Activated naive CD4-positive, alpha-beta T cell treated with anti-CD3 and anti-CD28 coated beads for 36 hours (primary cell): ENCODE results near the gene SLX9. TPM values are rescaled to one million over a fixed set of nuclear protein-coding genes. Genes with fewer than 3 reads are reported as not detected.

Experiments
- CTCF ChIA-PET: fragments of 350-600 bp; sonication (Branson Sonifier 250); formaldehyde crosslinking; loops from one replicate; lab custom pipeline; 2021; ENCODE audit warnings: antibody characterized with exemption; lab: Charles Lee
- DNase-seq: peaks from one replicate; pipeline ENCODE4 v3.0.0-alpha.2; 2020
- H3K27ac Mint-ChIP-seq: one replicate; pipeline ENCODE4 v1.8.0; 2021; ENCODE audit warnings: mild to moderate bottlenecking, mixed read lengths
- H3K27me3 Mint-ChIP-seq: one replicate; pipeline ENCODE4 v1.8.0; 2021; ENCODE audit warnings: low read depth, mixed read lengths
- H3K36me3 Mint-ChIP-seq: one replicate; pipeline ENCODE4 v1.8.0; 2021; ENCODE audit warnings: low read depth, mixed read lengths
- H3K4me1 Mint-ChIP-seq: one replicate; pipeline ENCODE4 v1.8.0; 2021; ENCODE audit warnings: low read depth, mixed read lengths
- H3K4me3 Mint-ChIP-seq: one replicate; pipeline ENCODE4 v1.8.0; 2021; ENCODE audit warnings: mild to moderate bottlenecking, moderate library complexity, mixed read lengths
- H3K9me3 Mint-ChIP-seq: one replicate; pipeline ENCODE4 v1.8.0; 2021; ENCODE audit warnings: mixed read lengths
- intact Hi-C: fragments of 100-400 bp; cut with micrococcal nuclease; formaldehyde crosslinking; loops from one replicate; pipeline ENCODE4 v1.15.1; 2023
- total RNA-seq, 2 experiments: library from RNA; stranded (reverse); gene quantifications; one replicate each; pipeline ENCODE4 v1.2.3, GENCODE V29; 2021

SLX9 gene
- total RNA-seq, 2 experiments from 2014 or later: 61.8 to 63.4 TPM

DNA sequence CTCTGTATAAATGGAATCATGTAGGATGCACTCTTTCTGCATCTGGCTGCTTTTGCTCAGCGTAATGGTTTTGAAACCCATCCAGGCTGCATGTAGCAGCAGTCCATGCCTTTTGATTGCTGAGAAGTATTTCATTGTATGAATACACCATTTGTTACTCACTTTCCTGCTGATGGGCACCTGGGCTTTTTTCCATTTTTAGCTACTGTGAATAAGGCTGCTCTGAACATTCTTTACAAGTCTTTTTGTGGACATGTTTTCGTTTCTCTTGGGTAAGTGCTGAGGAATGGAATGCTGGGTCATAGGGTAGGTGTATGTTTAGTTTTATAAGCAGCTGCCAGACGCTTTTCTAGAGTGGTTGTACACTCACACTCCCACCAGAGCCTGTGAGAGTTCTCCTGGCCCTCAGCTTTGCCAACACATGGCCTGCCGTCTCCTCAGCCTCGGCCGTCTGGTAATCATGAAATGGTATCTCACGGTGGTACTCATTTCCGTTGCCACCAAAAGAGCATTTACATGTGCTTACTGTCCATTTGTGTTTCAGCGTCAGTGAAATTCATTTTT is 22.7 kb downstream of the SLX9 start:
- intact Hi-C loops: no loop called here
- CTCF ChIA-PET: interaction anchor here (0.6 to 2.3 kb wide), 4 partner anchors 13 to 178 kb away, joined by 3 to 15 read pairs (median 6); no protein-coding TSS in a partner anchor
- peaks cover 32% of the 10 kb centered on the region for H3K4me1 Mint-ChIP-seq
- H3K27me3 Mint-ChIP-seq: no peaks in the 10 kb centered on the region
- DNase-seq: no peak
- no peak overlapping the region for H3K4me3 Mint-ChIP-seq
- H3K36me3 Mint-ChIP-seq: peaks cover 15% of the 10 kb centered on the region
- H3K9me3 Mint-ChIP-seq: no peaks in the 10 kb centered on the region
- H3K27ac Mint-ChIP-seq: no peak overlapping the region

DNA sequence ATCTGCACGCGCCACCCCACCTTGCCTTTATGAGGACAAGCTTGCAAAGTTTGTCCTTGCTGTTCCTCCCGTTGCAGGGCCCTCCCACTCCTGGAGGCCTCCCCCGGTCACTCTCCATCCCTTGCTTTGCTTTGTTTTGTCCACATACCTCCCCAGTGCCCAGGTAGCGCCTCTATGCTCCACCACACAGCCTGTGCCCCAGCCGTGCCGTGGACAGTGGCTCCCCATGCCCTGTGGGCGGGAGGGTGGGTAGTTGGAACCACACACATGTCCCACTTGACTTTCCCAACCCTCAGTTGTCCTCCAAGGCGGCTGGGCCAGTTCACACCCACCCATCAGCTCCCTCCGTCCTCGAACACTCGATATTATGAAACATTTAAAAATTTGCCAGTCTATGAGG is 24.6 kb downstream of the SLX9 start:
- Mint-ChIP-seq H3K9me3 (no peaks in the 10 kb centered on the region), H3K36me3 (peaks cover 17% of the 10 kb centered on the region), H3K27ac (no peak overlapping the region), H3K4me3 (no peak overlapping the region), H3K4me1 (peaks cover 39% of the 10 kb centered on the region), H3K27me3 (no peaks in the 10 kb centered on the region)
- no peak for DNase-seq
- intact Hi-C loops: no loop called here
- CTCF ChIA-PET: interaction anchor here (0.7 to 2.4 kb wide), 7 partner anchors 12 to 174 kb away, joined by 3 to 15 read pairs (median 6); no protein-coding TSS in a partner anchor

DNA sequence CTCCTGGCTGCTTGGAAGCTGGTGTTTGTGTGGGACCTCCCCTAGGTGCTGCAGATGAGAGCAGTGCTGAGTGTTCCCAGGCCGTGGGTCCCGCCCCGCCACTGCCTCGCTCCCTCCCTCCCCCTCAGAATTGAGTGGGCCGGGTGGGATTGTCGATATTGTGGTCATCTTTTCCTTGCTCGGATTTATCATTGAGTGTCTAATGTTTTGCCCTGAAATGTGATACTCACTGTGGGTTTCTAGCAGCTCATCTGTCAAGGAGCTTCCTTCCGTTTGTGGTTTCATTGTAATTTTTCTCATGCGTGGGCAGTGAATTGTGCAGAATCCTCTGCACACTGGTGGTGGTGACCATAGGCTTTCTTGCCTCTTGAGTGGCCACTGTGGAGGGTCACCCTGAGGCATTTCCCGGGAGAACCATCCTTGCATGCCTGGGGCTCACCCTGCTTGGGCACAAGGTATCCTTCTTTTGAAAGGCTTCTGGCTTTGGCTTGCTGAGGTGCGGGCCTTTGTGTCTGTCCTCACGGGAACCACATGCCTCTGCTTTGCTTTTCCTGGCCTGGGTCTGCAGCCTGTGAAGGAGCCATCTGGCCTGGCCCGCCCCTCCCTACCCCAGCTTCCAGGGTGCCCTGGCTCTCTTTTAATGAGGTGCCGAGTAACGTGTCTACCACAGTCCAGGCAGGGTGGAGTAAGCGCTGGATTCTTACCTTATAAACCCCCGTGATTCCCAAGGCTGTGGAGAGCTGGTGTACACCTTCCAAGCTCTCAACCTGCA is 25.6 kb downstream of the SLX9 start:
- Mint-ChIP-seq H3K27ac (no peak overlapping the region), H3K9me3 (no peaks in the 10 kb centered on the region), H3K4me3 (no peak overlapping the region), H3K27me3 (no peaks in the 10 kb centered on the region), H3K4me1 (peaks cover 42% of the 10 kb centered on the region), H3K36me3 (peaks cover 18% of the 10 kb centered on the region)
- intact Hi-C loops: no loop called here
- CTCF ChIA-PET: interaction anchor here (0.7 to 2.4 kb wide), 5 partner anchors 16 to 173 kb away, joined by 4 to 12 read pairs (median 4); no protein-coding TSS in a partner anchor
- DNase-seq: peak; percentile 27

DNA sequence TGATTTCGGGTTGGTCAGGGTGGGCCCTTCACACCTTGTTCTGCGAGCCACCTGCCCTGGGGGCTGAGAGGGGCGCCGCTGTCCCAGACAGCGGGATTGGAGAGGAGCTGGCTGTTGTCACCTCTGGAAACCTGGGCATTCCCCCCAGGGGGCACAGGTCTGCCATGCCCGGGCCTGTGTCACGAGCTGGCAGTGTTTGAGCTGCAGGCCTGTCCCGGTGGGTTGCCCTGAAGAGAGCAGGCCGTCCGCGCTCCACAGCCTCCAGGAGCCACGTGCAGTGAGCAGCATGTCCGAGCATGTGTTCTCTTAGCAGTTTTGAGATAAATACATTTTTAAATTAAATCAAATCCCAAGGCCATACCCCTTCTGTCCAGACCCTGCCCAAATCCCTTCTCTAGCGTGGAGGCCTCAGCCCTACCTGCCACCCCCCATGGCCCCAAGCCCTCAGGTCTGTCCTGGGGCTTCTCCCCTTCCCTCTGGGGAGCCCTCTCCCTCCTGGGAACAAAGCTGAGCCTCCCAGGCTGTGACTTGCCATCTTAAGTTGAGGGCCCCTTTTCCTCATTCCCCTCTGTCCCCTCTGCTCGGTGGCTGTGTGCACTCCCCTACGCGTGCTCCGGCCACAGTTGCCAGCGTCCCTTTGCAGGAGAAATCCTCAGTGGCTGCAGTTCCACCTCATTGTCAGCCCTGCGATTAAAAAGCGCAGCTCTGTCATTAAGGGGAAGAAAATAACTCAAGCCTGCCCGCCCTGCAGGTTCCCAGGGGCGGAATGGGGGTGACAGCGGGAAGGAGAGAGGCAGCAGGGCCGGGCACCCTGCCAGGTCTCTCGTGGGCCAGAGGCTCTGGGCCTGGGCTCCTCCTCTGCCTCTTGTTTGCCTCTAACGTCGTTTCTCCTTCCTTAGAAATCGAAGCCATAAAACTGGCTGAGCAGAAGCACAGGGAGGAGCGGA is 26.6 kb downstream of the SLX9 start:
- Mint-ChIP-seq H3K27me3 (no peaks in the 10 kb centered on the region), H3K9me3 (no peaks in the 10 kb centered on the region), H3K36me3 (peaks cover 10% of the 10 kb centered on the region), H3K27ac (no peak overlapping the region), H3K4me3 (no peak overlapping the region), H3K4me1 (peaks cover 41% of the 10 kb centered on the region)
- CTCF ChIA-PET: interaction anchor here (0.9 to 2.1 kb wide), 3 partner anchors 17 to 172 kb away, joined by 4 to 8 read pairs (median 7); no protein-coding TSS in a partner anchor
- no peak for DNase-seq
- intact Hi-C loops: no loop called here

DNA sequence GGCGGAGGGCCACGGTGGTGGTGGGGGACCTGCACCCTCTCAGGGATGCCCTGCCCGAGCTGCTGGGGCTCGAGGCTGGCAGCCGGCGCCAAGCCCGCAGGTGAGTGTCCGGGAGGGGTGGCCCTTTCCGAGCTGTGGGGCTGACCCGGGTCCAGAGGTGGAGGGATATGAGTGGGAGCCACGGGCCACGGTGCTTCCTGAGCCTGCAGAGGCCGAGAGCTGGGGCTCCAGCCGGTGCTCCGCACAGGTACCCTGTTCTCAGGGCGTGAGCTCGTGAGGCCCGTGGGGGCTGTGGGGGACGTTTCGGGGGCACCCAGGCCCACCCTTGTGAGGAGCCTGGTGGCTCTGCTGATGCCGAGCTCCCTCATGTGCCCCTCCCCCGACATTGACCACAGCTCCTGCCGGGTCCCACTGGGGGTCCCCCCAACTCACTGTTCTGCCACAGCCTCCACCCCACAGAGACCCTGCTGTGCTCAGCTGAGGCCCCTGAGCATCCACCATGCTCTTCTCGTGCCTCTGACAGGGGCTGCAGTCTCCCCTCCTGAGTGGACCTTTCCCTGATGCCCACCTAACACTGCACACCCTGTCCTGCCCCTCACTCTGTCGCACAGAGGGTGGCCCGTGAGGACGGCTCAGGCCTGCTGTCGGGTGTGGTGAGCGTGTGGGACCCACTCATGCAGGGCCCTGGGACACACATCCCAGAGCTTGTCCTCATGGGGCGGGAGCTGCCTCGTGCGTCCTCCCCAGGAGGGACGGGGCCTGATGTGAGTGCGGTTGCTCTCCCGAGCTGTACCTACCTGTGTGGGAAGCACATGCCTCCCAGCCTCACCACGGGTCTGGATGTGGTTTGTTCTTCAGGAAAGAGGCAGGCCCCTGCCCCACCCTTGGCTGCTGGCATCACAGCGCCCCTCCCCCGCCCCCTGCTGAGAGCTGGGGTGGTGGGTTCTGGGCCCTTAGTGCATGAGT is 27.5 kb downstream of the SLX9 start:
- DNase-seq: no peak
- H3K9me3 Mint-ChIP-seq: no peaks in the 10 kb centered on the region
- H3K4me3 Mint-ChIP-seq: no peak overlapping the region
- no peak overlapping the region for H3K27ac Mint-ChIP-seq
- intact Hi-C loops: no loop called here
- no peaks in the 10 kb centered on the region for H3K27me3 Mint-ChIP-seq
- H3K36me3 Mint-ChIP-seq: peaks cover 13% of the 10 kb centered on the region
- peaks cover 41% of the 10 kb centered on the region for H3K4me1 Mint-ChIP-seq
- CTCF ChIA-PET: interaction anchor here (0.6 to 1.8 kb wide), 2 partner anchors 162 to 171 kb away, joined by 3 to 7 read pairs; no protein-coding TSS in a partner anchor

DNA sequence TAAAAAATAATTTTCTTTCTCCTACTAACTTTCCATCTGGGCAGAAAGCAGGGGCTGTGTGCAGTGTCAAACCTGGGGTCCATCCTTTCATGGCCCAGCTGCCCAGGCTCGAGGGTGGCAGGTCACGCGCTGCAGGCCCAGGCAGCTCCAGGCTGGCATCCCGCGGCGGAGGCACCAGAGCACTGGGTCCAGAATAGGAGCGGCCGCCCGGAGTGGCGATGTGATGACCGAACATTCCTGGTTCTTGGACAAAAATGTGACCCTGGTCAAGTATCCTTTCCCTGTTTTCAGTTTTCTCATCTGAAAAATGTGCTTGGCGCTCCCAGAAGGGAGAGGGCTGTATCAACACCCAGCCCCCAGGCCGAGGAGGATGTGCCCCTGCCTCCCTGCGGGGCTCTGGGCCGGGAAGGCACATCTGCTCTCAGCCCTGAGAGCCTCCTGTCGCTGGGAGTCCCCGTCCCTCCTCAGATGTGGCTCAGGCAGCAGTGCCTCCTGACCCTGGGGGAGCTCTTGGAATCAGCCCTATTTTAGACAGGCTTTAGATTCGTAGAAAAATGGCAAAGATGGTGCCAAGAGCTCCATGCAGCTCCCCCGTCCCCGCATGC is 29.3 kb downstream of the SLX9 start:
- no peaks in the 10 kb centered on the region for H3K9me3 Mint-ChIP-seq
- no peak overlapping the region for H3K4me3 Mint-ChIP-seq
- peaks cover 35% of the 10 kb centered on the region for H3K4me1 Mint-ChIP-seq
- H3K36me3 Mint-ChIP-seq: peaks cover 8% of the 10 kb centered on the region
- no peak overlapping the region for H3K27ac Mint-ChIP-seq
- H3K27me3 Mint-ChIP-seq: no peaks in the 10 kb centered on the region
- DNase-seq: no peak
- CTCF ChIA-PET: interaction anchor here (1.7 kb wide), 1 partner anchor 169 kb away, joined by 6 read pairs; no protein-coding TSS in a partner anchor
- intact Hi-C loops: no loop called here

DNA sequence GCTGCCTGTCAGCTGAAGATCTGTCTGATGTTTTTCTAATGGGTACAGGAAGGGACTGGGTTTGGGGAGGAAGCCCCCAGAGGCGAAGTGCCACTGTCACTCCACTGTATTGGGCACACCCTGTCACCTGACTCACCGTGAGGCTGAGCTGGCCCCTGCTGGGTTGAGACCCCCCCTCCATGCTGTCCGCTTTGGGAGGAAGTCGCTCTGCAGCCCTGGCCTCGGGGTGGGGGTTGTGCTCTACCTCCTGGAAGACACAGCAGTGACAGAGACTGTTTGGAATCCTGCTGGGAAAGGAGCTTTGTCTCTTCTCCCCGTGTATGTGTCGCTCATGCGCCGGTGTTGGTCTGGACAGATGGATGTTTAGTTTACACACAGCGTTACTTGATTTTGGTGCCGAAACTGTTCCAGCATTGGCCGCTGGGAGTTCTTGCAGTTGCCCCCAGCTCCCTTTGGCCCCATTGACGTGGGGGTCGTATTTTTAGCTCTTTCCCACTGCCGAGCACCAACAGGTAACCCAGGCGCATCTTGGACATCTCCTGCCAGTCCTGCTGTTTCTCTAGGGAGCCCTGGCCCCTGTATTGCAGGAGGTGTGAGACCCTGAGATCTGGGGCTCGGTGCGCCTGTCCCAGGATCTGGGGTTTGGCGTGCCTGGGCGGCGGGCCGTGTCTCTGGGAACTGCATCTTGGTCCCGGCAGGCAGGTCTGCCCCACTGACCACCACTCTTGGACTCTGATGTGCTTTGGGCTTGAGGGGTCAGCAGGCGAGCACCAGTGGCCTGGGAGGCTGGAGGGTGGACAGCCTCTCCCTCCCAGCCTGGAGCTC is 30.3 kb downstream of the SLX9 start:
- Mint-ChIP-seq H3K27ac (peak overlapping the region; percentile 15), H3K9me3 (no peaks in the 10 kb centered on the region), H3K4me3 (no peak overlapping the region), H3K4me1 (peaks cover 25% of the 10 kb centered on the region), H3K36me3 (peaks cover 10% of the 10 kb centered on the region), H3K27me3 (no peaks in the 10 kb centered on the region)
- DNase-seq: no peak
- intact Hi-C loops: no loop called here
- CTCF ChIA-PET: interaction anchor here (1.2 to 1.7 kb wide), 2 partner anchors 159 to 168 kb away, joined by 4 to 6 read pairs; no protein-coding TSS in a partner anchor

DNA sequence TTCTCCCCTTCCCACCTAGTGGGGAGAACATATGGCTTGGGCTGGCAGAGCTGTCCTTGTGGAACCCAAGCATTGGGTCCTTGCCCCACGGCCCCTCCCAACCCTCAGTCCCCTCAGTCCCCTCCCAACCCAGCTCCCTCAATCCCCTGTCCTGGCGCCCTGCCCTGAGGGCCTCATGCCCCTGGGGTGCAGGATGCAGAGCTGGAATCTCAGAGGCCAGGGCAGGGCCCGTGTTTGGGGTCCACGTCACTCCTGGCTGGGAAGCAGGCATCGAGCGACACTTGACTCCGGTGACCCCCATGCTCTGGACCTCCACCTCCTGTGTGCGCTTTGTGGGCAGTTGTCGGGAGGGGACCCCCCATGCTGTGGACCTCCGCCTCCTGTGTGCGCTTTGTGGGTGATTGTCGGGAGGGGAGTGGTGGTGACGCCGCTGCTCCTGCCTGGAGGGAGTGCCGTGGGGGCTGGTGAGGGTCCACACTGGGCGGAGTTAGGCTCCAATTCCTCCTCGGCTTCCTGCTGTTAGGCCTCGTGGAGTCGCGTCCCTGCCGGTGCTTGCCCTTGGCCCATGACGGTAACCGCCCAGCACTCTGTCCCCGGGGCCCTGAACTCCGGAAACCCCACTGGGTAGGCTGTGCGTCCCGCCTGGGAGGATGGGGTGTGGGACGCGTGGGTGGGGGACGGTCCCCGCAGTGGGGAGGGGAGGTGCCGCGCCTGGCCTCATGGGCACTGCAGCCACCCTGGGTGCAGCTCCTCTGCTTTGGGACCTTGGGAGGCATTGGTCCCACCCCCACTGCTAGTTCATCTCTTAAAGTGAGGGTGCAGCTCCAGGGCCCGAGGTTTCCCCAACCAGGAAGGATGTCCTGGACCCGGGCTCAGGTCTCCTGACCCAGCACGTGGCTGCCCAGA is 31.2 kb downstream of the SLX9 start:
- Mint-ChIP-seq H3K9me3 (no peaks in the 10 kb centered on the region), H3K4me1 (peaks cover 17% of the 10 kb centered on the region), H3K4me3 (no peak overlapping the region), H3K27me3 (no peaks in the 10 kb centered on the region), H3K27ac (no peak overlapping the region), H3K36me3 (peaks cover 10% of the 10 kb centered on the region)
- CTCF ChIA-PET: interaction anchor here (1.2 to 1.3 kb wide), 2 partner anchors 158 to 166 kb away, joined by 4 read pairs; no protein-coding TSS in a partner anchor
- intact Hi-C loops: no loop called here
- no peak for DNase-seq

DNA sequence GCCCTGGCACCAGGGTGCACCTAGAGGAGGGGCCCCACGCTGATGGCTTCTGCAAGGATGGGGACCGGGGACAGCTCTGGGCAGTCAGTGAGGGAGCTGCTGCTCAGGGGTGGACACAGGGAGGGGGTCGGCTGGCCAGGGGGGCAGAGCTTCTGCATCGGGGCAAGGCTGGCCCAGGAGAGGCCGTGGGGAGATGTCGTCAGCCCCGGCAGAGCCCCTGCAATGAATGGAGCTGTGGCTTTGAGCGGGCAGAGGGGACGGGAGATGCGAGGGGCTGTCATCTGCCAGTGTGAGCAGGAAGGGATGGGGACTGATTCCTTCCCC is 31.8 kb downstream of the SLX9 start:
- DNase-seq: no peak
- Mint-ChIP-seq H3K27me3 (no peaks in the 10 kb centered on the region), H3K4me1 (peaks cover 12% of the 10 kb centered on the region), H3K27ac (no peak overlapping the region), H3K9me3 (no peaks in the 10 kb centered on the region), H3K36me3 (peaks cover 10% of the 10 kb centered on the region), H3K4me3 (no peak overlapping the region)
- CTCF ChIA-PET: interaction anchor here (0.6 to 1.3 kb wide), 3 partner anchors 165 to 181 kb away, joined by 3 to 4 read pairs (median 4); no protein-coding TSS in a partner anchor
- intact Hi-C loops: no loop called here
